PC-3 (cell line): ENCODE data around the gene NTN1. TPM values are rescaled to one million over a fixed set of nuclear protein-coding genes. Genes with fewer than 3 reads are reported as not detected.

Experiments used
- ATAC-seq: fragments of 200-7000 bp; cut with Tn5 transposase; 2 replicates; pipeline ENCODE4 v1.9.1; 2020; ENCODE audit warnings: mild to moderate bottlenecking, moderate library complexity
- BruUV-seq: library from RNA; stranded (reverse); fragments of 400-500 nt; replicated peaks from 2 replicates; lab custom pipeline; 2021; lab: Mats Ljungman, UMichigan
- CTCF ChIA-PET: fragments of 300-600 bp; sonication (Branson Sonifier 250); formaldehyde crosslinking; loops from one replicate; lab custom pipeline; 2022; ENCODE audit warnings: antibody characterized with exemption; lab: Charles Lee
- POLR2A ChIA-PET: fragments of 300-600 bp; sonication (Branson Sonifier 250); formaldehyde crosslinking; loops from one replicate; lab custom pipeline; 2022; ENCODE audit warnings: antibody characterized with exemption; ENCODE audit not compliant: unreplicated experiment; lab: Charles Lee
- DNase-seq: peaks from one replicate; pipeline ENCODE4 v3.0.0-alpha.2; 2015
- H2AFZ ChIP-seq: fragments of 300-600 bp; sonication (generic); 2 replicates; pipeline ENCODE4 v1.6.0; 2016; ENCODE audit warnings: antibody characterized with exemption, low read length
- H3F3A ChIP-seq: fragments of 300-600 bp; sonication (generic); one replicate; pipeline ENCODE4 v1.6.0; 2017; ENCODE audit warnings: antibody characterized with exemption, low read length, control low read depth, mild to moderate bottlenecking; ENCODE audit not compliant: unreplicated experiment
- H3K27ac ChIP-seq: fragments of 300-600 bp; sonication (generic); 2 replicates; pipeline ENCODE4 v1.5.1; 2016; ENCODE audit warnings: mild to moderate bottlenecking, low read length
- H3K27me3 ChIP-seq: fragments of 300-600 bp; sonication (generic); 2 replicates; pipeline ENCODE4 v1.6.1; 2016; ENCODE audit warnings: low read length, mixed read lengths
- H3K36me3 ChIP-seq: fragments of 300-600 bp; sonication (generic); 2 replicates; pipeline ENCODE4 v1.6.1; 2016; ENCODE audit warnings: low read depth, mixed run types, low read length, mixed read lengths
- H3K4me1 ChIP-seq: fragments of 300-600 bp; sonication (generic); 2 replicates; pipeline ENCODE4 v1.5.1; 2016; ENCODE audit warnings: low read length; ENCODE audit not compliant: insufficient read depth
- H3K4me2 ChIP-seq: fragments of 300-600 bp; sonication (generic); 2 replicates; pipeline ENCODE4 v1.6.0; 2016; ENCODE audit warnings: low read length
- H3K4me3 ChIP-seq: fragments of 300-600 bp; sonication (generic); 2 replicates; pipeline ENCODE4 v1.5.1; 2016; ENCODE audit warnings: mild to moderate bottlenecking, low read length, mixed read lengths
- H3K79me2 ChIP-seq: fragments of 300-600 bp; sonication (generic); 2 replicates; pipeline ENCODE4 v1.6.1; 2017; ENCODE audit warnings: low read length, mixed read lengths
- H3K9ac ChIP-seq: fragments of 300-600 bp; sonication (generic); 2 replicates; pipeline ENCODE4 v1.6.0; 2016; ENCODE audit warnings: mild to moderate bottlenecking, low read length
- H3K9me2 ChIP-seq: fragments of 300-600 bp; sonication (generic); replicated peaks from 2 replicates; pipeline ENCODE4 v1.6.1; 2016; ENCODE audit warnings: mixed run types, low read length, mixed read lengths
- H3K9me3 ChIP-seq: fragments of 300-600 bp; sonication (generic); 2 replicates; pipeline ENCODE4 v1.6.1; 2016; ENCODE audit warnings: low read length, mixed read lengths
- H4K20me1 ChIP-seq: fragments of 300-600 bp; sonication (generic); 2 replicates; pipeline ENCODE4 v1.6.1; 2016; ENCODE audit warnings: low read length, mixed read lengths
- EZH2 ChIP-seq: fragments of 300-600 bp; sonication (generic); IDR thresholded peaks from one replicate; pipeline ENCODE4 v1.6.1; 2017; ENCODE audit warnings: antibody characterized with exemption, mild to moderate bottlenecking, low read length; ENCODE audit not compliant: unreplicated experiment
- EZH2phosphoT487 ChIP-seq: fragments of 300-600 bp; sonication (generic); IDR thresholded peaks from 2 replicates; pipeline ENCODE4 v1.6.1; 2018; ENCODE audit warnings: mild to moderate bottlenecking, antibody characterized with exemption, low read length, borderline replicate concordance
- intact Hi-C: fragments of 100-400 bp; cut with micrococcal nuclease; formaldehyde crosslinking; loops from 2 replicates; pipeline ENCODE4 v1.9.0; 2023
- total RNA-seq: library from RNA; depleted of rRNA; stranded (reverse); fragments of >200 nt; gene quantifications from 2 replicates; pipeline ENCODE4 v1.2.3, GENCODE V29; 2014
- TF ChIP-seq, protein P1 (sequence below): fragments of 300-600 bp; sonication (generic); conservative IDR thresholded peaks from 2 replicates; pipeline ENCODE4 v1.5.1; 2017; ENCODE audit warnings: antibody characterized with exemption, low read depth, mild to moderate bottlenecking, low read length

Gene NTN1
- total RNA-seq, 1 experiment from 2014 or later, result 0.22 TPM

DNA sequence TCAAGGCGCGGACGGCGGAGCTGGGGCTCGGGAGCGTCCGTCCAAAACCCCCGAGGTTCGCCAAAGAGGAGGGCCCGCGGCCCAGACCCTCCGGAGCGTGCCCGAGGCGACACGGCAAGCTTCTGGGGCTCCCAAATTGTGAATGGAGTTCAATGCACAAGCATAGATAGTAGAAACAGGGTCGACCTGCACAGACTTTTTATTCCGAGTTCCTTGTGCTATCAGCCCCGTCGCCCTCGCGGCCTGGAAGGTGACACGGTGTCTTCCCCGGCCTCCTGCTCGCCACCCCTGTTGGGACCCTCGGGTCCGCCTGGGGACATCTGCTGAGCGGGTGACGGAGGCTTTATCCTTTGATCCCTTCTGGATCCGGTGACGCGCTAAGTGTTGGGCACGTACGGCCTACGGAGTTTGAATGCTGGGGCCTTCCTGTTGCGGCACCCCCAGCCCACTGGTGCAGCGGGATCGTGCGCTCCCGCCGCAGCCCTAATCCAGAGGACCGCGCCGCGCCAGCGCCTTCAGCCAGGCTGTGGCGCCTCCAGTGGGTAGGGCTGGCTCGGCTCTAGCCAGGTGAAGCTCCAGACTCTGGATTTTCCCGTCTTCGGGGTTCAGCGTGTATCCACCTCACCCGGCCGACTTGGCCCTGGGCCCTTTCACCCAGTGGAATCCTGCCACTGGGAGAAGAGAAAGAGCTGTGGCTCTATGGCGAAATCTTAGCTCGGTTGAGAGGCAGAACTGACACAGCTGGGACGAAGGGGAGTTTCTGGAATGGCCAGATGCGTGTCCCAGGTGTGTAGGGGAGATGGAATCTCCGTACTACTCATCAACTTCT lies 17.0 kb upstream of the NTN1 start:
- H3K27me3 ChIP-seq, result peaks cover 3% of the 10 kb centered on the region
- no peaks in the 10 kb centered on the region for H3K79me2 ChIP-seq
- POLR2A ChIA-PET, result no interaction called here
- TF ChIP-seq EZH2, result no peak
- no peak for TF ChIP-seq EZH2phosphoT487
- TF ChIP-seq, protein P1, sequence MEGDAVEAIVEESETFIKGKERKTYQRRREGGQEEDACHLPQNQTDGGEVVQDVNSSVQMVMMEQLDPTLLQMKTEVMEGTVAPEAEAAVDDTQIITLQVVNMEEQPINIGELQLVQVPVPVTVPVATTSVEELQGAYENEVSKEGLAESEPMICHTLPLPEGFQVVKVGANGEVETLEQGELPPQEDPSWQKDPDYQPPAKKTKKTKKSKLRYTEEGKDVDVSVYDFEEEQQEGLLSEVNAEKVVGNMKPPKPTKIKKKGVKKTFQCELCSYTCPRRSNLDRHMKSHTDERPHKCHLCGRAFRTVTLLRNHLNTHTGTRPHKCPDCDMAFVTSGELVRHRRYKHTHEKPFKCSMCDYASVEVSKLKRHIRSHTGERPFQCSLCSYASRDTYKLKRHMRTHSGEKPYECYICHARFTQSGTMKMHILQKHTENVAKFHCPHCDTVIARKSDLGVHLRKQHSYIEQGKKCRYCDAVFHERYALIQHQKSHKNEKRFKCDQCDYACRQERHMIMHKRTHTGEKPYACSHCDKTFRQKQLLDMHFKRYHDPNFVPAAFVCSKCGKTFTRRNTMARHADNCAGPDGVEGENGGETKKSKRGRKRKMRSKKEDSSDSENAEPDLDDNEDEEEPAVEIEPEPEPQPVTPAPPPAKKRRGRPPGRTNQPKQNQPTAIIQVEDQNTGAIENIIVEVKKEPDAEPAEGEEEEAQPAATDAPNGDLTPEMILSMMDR, result no peak
- no peaks in the 10 kb centered on the region for H3K9me3 ChIP-seq
- H3K4me1 ChIP-seq, result no peaks in the 10 kb centered on the region
- no TSS peak for BruUV-seq
- no peaks in the 10 kb centered on the region for H3K9me2 ChIP-seq
- H4K20me1 ChIP-seq, result no peaks in the 10 kb centered on the region
- ATAC-seq, result no peak
- no peak overlapping the region for H3K4me2 ChIP-seq
- no peak overlapping the region for H3K9ac ChIP-seq
- no peak for DNase-seq
- no peak overlapping the region for H3K27ac ChIP-seq
- H3F3A ChIP-seq, result no peaks in the 10 kb centered on the region
- no peaks in the 10 kb centered on the region for H3K36me3 ChIP-seq
- intact Hi-C loops, result no loop called here
- H2AFZ ChIP-seq, result no peak overlapping the region
- no peak overlapping the region for H3K4me3 ChIP-seq
- CTCF ChIA-PET, result no interaction called here

DNA sequence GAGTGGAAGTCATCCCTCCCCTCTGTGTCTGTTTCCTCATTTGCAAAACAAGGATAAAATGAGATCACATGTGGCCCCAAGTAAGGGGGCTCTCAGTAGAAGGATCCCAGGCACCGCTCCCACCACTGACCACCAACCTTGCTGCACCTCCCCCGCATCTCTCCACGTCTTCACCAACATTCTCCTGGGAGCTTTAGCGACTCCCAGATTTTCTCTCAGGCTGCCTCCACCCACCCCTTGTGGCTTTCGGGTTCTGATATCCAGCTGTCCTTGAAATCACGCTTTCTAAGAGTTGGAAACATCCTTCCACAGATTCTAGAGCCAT lies 16.4 kb upstream of the NTN1 start:
- BruUV-seq, result no TSS peak
- no peak for DNase-seq

More for the DNA sequence above, 16.4 kb upstream of the NTN1 start:
- no peak overlapping the region for H3K4me2 ChIP-seq
- intact Hi-C loops, result no loop called here
- no peaks in the 10 kb centered on the region for H3K9me2 ChIP-seq
- H3K27me3 ChIP-seq, result peaks cover 5% of the 10 kb centered on the region
- no peaks in the 10 kb centered on the region for H3K36me3 ChIP-seq
- no peaks in the 10 kb centered on the region for H3F3A ChIP-seq
- TF ChIP-seq, protein P1, result no peak
- no peak for TF ChIP-seq EZH2phosphoT487
- TF ChIP-seq EZH2, result no peak
- CTCF ChIA-PET, result no interaction called here
- H3K4me1 ChIP-seq, result no peaks in the 10 kb centered on the region
- no peak overlapping the region for H3K27ac ChIP-seq
- H3K9me3 ChIP-seq, result no peaks in the 10 kb centered on the region
- H3K9ac ChIP-seq, result no peak overlapping the region
- H3K79me2 ChIP-seq, result no peaks in the 10 kb centered on the region
- no peak overlapping the region for H2AFZ ChIP-seq
- no peak overlapping the region for H3K4me3 ChIP-seq
- no peaks in the 10 kb centered on the region for H4K20me1 ChIP-seq
- POLR2A ChIA-PET, result no interaction called here
- no peak for ATAC-seq
